WTC11 (cell line): ENCODE measurements around the gene MBP. TPM values are rescaled to one million over a fixed set of nuclear protein-coding genes. Genes with fewer than 3 reads are reported as not detected.

ENCODE experiments used
- ATAC-seq: fragments of 200-7000 bp; cut with Tn5 transposase; 2 replicates; pipeline ENCODE4 v1.10.0; 2021; ENCODE audit warnings: mild to moderate bottlenecking, moderate library complexity
- CTCF ChIA-PET: fragments of 300-600 bp; sonication (Branson Sonifier 250); formaldehyde crosslinking; loops from one replicate; lab custom pipeline; 2021; ENCODE audit warnings: antibody characterized with exemption; lab: Charles Lee
- POLR2A ChIA-PET: fragments of 350-600 bp; sonication (Branson Sonifier 250); formaldehyde crosslinking; loops from one replicate; lab custom pipeline; 2021; ENCODE audit warnings: antibody characterized with exemption; lab: Charles Lee
- DNase-seq: peaks from one replicate; pipeline ENCODE4 v3.0.0; 2021; ENCODE audit warnings: low spot score
- H3K27ac Mint-ChIP-seq: 2 replicates; pipeline ENCODE4 v1.8.0; 2021; ENCODE audit warnings: mixed read lengths
- H3K27me3 Mint-ChIP-seq: 2 replicates; pipeline ENCODE4 v1.8.0; 2021; ENCODE audit warnings: low read depth, mild to moderate bottlenecking, moderate library complexity, mixed read lengths
- H3K36me3 Mint-ChIP-seq: 2 replicates; pipeline ENCODE4 v1.8.0; 2021; ENCODE audit warnings: mixed read lengths
- H3K4me1 Mint-ChIP-seq: 2 replicates; pipeline ENCODE4 v1.8.0; 2022; ENCODE audit warnings: mixed read lengths
- H3K4me3 Mint-ChIP-seq: 2 replicates; pipeline ENCODE4 v1.8.0; 2021; ENCODE audit warnings: mild to moderate bottlenecking, moderate library complexity, mixed read lengths
- H3K9me3 Mint-ChIP-seq: 2 replicates; pipeline ENCODE4 v1.8.0; 2021; ENCODE audit warnings: mixed read lengths
- CREB1 ChIP-seq: sonication (generic); formaldehyde crosslinking; IDR thresholded peaks from 2 replicates; pipeline ENCODE4 v1.8.0; 2023; ENCODE audit warnings: mild to moderate bottlenecking, missing genetic modification reagents
- CTCF ChIP-seq: fragments of 200-600 bp; IDR thresholded peaks from 2 replicates; pipeline ENCODE4 v1.8.0; 2022; ENCODE audit warnings: antibody characterized with exemption
- E2F5 ChIP-seq: sonication (generic); formaldehyde crosslinking; IDR thresholded peaks from 2 replicates; pipeline ENCODE4 v1.8.1; 2022; ENCODE audit warnings: mild to moderate bottlenecking, moderate library complexity, missing genetic modification reagents
- ELF4 ChIP-seq: sonication (generic); formaldehyde crosslinking; IDR thresholded peaks from 2 replicates; pipeline ENCODE4 v1.8.1; 2022; ENCODE audit warnings: low read depth, mild to moderate bottlenecking, moderate library complexity, missing genetic modification reagents
- EMX1 ChIP-seq: fragments of 250-450 bp; sonication (Bioruptor Pico); IDR thresholded peaks from 2 replicates; pipeline ENCODE4 v1.8.0; 2021; ENCODE audit warnings: mild to moderate bottlenecking
- ERG ChIP-seq: fragments of 250-450 bp; sonication (Bioruptor Pico); IDR thresholded peaks from 2 replicates; pipeline ENCODE4 v1.8.0; 2021; ENCODE audit warnings: mild to moderate bottlenecking
- ETV6 ChIP-seq: sonication (generic); formaldehyde crosslinking; IDR thresholded peaks from 2 replicates; pipeline ENCODE4 v1.8.1; 2022; ENCODE audit warnings: mild to moderate bottlenecking, missing genetic modification reagents
- FOXJ3 ChIP-seq: sonication (generic); formaldehyde crosslinking; IDR thresholded peaks from 2 replicates; pipeline ENCODE4 v1.9.0; 2021; ENCODE audit warnings: missing genetic modification reagents, mild to moderate bottlenecking, borderline replicate concordance
- FOXP4 ChIP-seq: sonication (generic); formaldehyde crosslinking; IDR thresholded peaks from 2 replicates; pipeline ENCODE4 v1.8.0; 2022; ENCODE audit warnings: mild to moderate bottlenecking, missing genetic modification reagents
- GTF2I ChIP-seq: fragments of 250-450 bp; sonication (Bioruptor Pico); conservative IDR thresholded peaks from 2 replicates; pipeline ENCODE4 v1.4.0; 2021; ENCODE audit warnings: mild to moderate bottlenecking
- IRF1 ChIP-seq: sonication (generic); formaldehyde crosslinking; IDR thresholded peaks from 2 replicates; pipeline ENCODE4 v1.8.0; 2023; ENCODE audit warnings: missing genetic modification reagents
- JUN ChIP-seq: sonication (generic); formaldehyde crosslinking; IDR thresholded peaks from 2 replicates; pipeline ENCODE4 v1.8.0; 2023; ENCODE audit warnings: mild to moderate bottlenecking, missing genetic modification reagents
- NFATC4 ChIP-seq: fragments of 250-450 bp; sonication (Bioruptor Pico); IDR thresholded peaks from 2 replicates; pipeline ENCODE4 v1.9.0; 2021; ENCODE audit warnings: mild to moderate bottlenecking
- OVOL2 ChIP-seq: fragments of 250-450 bp; sonication (Bioruptor Pico); IDR thresholded peaks from 2 replicates; pipeline ENCODE4 v1.9.0; 2021; ENCODE audit warnings: mild to moderate bottlenecking, borderline replicate concordance
- SMAD3 ChIP-seq: sonication (generic); formaldehyde crosslinking; IDR thresholded peaks from 2 replicates; pipeline ENCODE4 v1.8.0; 2022; ENCODE audit warnings: missing genetic modification reagents, mild to moderate bottlenecking, borderline replicate concordance
- TCF7 ChIP-seq: sonication (generic); formaldehyde crosslinking; IDR thresholded peaks from 2 replicates; pipeline ENCODE4 v1.8.0; 2022; ENCODE audit warnings: mild to moderate bottlenecking, low read depth, missing genetic modification reagents, moderate library complexity
- TEAD1 ChIP-seq: sonication (generic); formaldehyde crosslinking; IDR thresholded peaks from 2 replicates; pipeline ENCODE4 v1.8.0; 2022; ENCODE audit warnings: mild to moderate bottlenecking, missing genetic modification reagents
- TEAD4 ChIP-seq: sonication (generic); formaldehyde crosslinking; IDR thresholded peaks from 2 replicates; pipeline ENCODE4 v1.8.0; 2022; ENCODE audit warnings: mild to moderate bottlenecking, missing genetic modification reagents
- USF1 ChIP-seq: sonication (generic); formaldehyde crosslinking; IDR thresholded peaks from 2 replicates; pipeline ENCODE4 v1.8.0; 2022; ENCODE audit warnings: mild to moderate bottlenecking, missing genetic modification reagents
- ZBTB43 ChIP-seq: sonication (generic); formaldehyde crosslinking; IDR thresholded peaks from 2 replicates; pipeline ENCODE4 v1.8.1; 2023; ENCODE audit warnings: mild to moderate bottlenecking, missing genetic modification reagents
- total RNA-seq: library from RNA; stranded (reverse); gene quantifications from 3 replicates; pipeline ENCODE4 v1.2.3, GENCODE V29; 2021

Gene MBP
- total RNA-seq, 1 experiment from 2014 or later, result 19.6 TPM

GRCh38 chr18:77133835-77134496, 1.4 kb upstream of the MBP start:
- ATAC-seq, result no peak
- peaks cover 24% of the 10 kb centered on the region for H3K4me1 Mint-ChIP-seq
- H3K27ac Mint-ChIP-seq, result no peak overlapping the region; the same call in 1 of the 2 replicates
- H3K27me3 Mint-ChIP-seq, result peaks cover 44% of the 10 kb centered on the region
- H3K36me3 Mint-ChIP-seq, result peaks cover 3% of the 10 kb centered on the region; the same call in 1 of the 2 replicates
- no peaks in the 10 kb centered on the region for H3K9me3 Mint-ChIP-seq
- POLR2A ChIA-PET, result no interaction called here
- no peak for DNase-seq
- H3K4me3 Mint-ChIP-seq, result peak overlapping the region; percentile 71
- CTCF ChIA-PET, result interaction anchor here (0.7 to 1.4 kb wide), 3 partner anchors 8 to 74 kb away, joined by 3 to 6 read pairs (median 3); no protein-coding TSS in a partner anchor
- TF ChIP-seq GTF2I (CRISPR knock-in tag), result no peak
- TF ChIP-seq, all 79 proteins: peak for 0

- H3K27ac Mint-ChIP-seq, result no peak overlapping the region; the same call in 1 of the 2 replicates
- TF ChIP-seq ZBTB43 (CRISPR knock-in tag), result peak; percentile 78; the same call in 1 of the 2 replicates
- no peak for TF ChIP-seq CREB1
- no peak for TF ChIP-seq NFATC4 (CRISPR knock-in tag)
- no peak for TF ChIP-seq FOXJ3
- no peak for TF ChIP-seq TCF7
- no peak for TF ChIP-seq OVOL2
- no peak for TF ChIP-seq EMX1
- peak; percentile 36; the same call in 1 of the 2 replicates for TF ChIP-seq ETV6 (CRISPR knock-in tag)
- no peak for TF ChIP-seq CTCF
- 0 out of 2 replicates have a peak, but pooled peaks have one; percentile 41 for TF ChIP-seq IRF1 (CRISPR knock-in tag)
- no peak for TF ChIP-seq SMAD3 (CRISPR knock-in tag)
- TF ChIP-seq FOXP4, result peak; percentile 25; the same call in 1 of the 2 replicates
- no peak for TF ChIP-seq USF1
- TF ChIP-seq E2F5 (CRISPR knock-in tag), result no peak; the same call in 1 of the 2 replicates
- TF ChIP-seq ELF4, result no peak
- TF ChIP-seq TEAD1 (CRISPR knock-in tag), result no peak
- TF ChIP-seq TEAD4, result no peak
- no peak for TF ChIP-seq ERG (CRISPR knock-in tag)
- no peak for TF ChIP-seq JUN (CRISPR knock-in tag)
These were observed 660 bp upstream of the MBP start for GRCh38 chr18:77133051-77133834.

More at GRCh38 chr18:77133051-77133834, 660 bp upstream of the MBP start:
- CTCF ChIA-PET, result interaction anchor here (0.9 to 1.5 kb wide), 8 partner anchors 8 to 209 kb away, joined by 3 to 7 read pairs (median 4); no protein-coding TSS in a partner anchor
- POLR2A ChIA-PET, result interaction anchor here (0.8 to 1.4 kb wide), 3 partner anchors 10 to 36 kb away, joined by 3 to 6 read pairs (median 4); no protein-coding TSS in a partner anchor
- ATAC-seq, result peak; percentile 48
- peaks cover 24% of the 10 kb centered on the region for H3K4me1 Mint-ChIP-seq
- H3K36me3 Mint-ChIP-seq, result peaks cover 3% of the 10 kb centered on the region; the same call in 1 of the 2 replicates
- no peaks in the 10 kb centered on the region for H3K9me3 Mint-ChIP-seq
- peak; percentile 49 for DNase-seq
- H3K27me3 Mint-ChIP-seq, result peaks cover 44% of the 10 kb centered on the region
- peak overlapping the region; percentile 71 for H3K4me3 Mint-ChIP-seq
